ENCODE measurements around the gene RNASE9.

GRCh38 chr14:20563971-20564370 is 3.1 kb upstream of the RNASE9 start:
- no peak for TF ChIP-seq CTCF (IDR thresholded peaks at IDR 0.05; ENCODE audit: low read length)
- no peak for TF ChIP-seq EZH2 (IDR thresholded peaks at IDR 0.05; ENCODE audit: borderline replicate concordance, low read length)
